DND-41 (cell line): ENCODE measurements around the gene SAMD4A.

Experiments
- ATAC-seq: fragments of 200-7000 bp; cut with Tn5 transposase; 3 replicates; pipeline ENCODE4 v1.9.1; 2021; ENCODE audit warnings: low read depth; ENCODE audit not compliant: insufficient read depth
- DNase-seq: peaks from one replicate; pipeline ENCODE4 v3.0.0-alpha.2; 2020
- H2AFZ ChIP-seq: 2 replicates; pipeline ENCODE4 v1.6.0; 2012; ENCODE audit warnings: low read depth, low read length
- H3K27ac ChIP-seq: 2 replicates; pipeline ENCODE4 v1.5.1; 2012; ENCODE audit warnings: low read length, inconsistent platforms
- H3K27me3 ChIP-seq: fragments of 200-600 bp; sonication (generic); 2 replicates; pipeline ENCODE4 v1.6.0; 2012; ENCODE audit warnings: low read length, mild to moderate bottlenecking, inconsistent platforms; ENCODE audit not compliant: insufficient read depth, poor library complexity
- H3K36me3 ChIP-seq: 2 replicates; pipeline ENCODE4 v1.5.1; 2012; ENCODE audit warnings: low read length, inconsistent platforms; ENCODE audit not compliant: insufficient read depth
- H3K4me1 ChIP-seq: 2 replicates; pipeline ENCODE4 v1.5.1; 2012; ENCODE audit warnings: mild to moderate bottlenecking, low read length; ENCODE audit not compliant: insufficient read depth
- H3K4me2 ChIP-seq: 2 replicates; pipeline ENCODE4 v1.6.0; 2012; ENCODE audit warnings: mild to moderate bottlenecking, moderate library complexity, low read length, inconsistent platforms; ENCODE audit not compliant: insufficient read depth
- H3K4me3 ChIP-seq, 2 experiments: fragments of 200-600 bp in 1 of 2; shearing (Covaris generic) in 1 of 2; 2 replicates each; pipeline ENCODE4 v1.5.1; 2012 to 2016; ENCODE audit warnings: inconsistent platforms in 2 of 2, low read length in 2 of 2, mild to moderate bottlenecking in 2 of 2, low read depth in 1 of 2, moderate library complexity in 1 of 2
- H3K79me2 ChIP-seq: 2 replicates; pipeline ENCODE4 v1.6.0; 2012; ENCODE audit warnings: low read length, inconsistent platforms; ENCODE audit not compliant: insufficient read depth
- H3K9ac ChIP-seq: 2 replicates; pipeline ENCODE4 v1.6.0; 2012; ENCODE audit warnings: low read depth, mild to moderate bottlenecking, inconsistent platforms, low read length, moderate library complexity
- H3K9me3 ChIP-seq: 2 replicates; pipeline ENCODE4 v1.5.1; 2012; ENCODE audit warnings: low read length, moderate library complexity, mild to moderate bottlenecking, inconsistent platforms; ENCODE audit not compliant: insufficient read depth, severe bottlenecking
- H4K20me1 ChIP-seq: 2 replicates; pipeline ENCODE4 v1.6.0; 2012; ENCODE audit warnings: low read length; ENCODE audit not compliant: insufficient read depth
- CTCF ChIP-seq: IDR thresholded peaks from 2 replicates; pipeline ENCODE4 v1.5.1; 2012; ENCODE audit warnings: borderline replicate concordance, low read length, moderate library complexity, mild to moderate bottlenecking; ENCODE audit not compliant: poor library complexity, severe bottlenecking; ENCODE audit errors: extremely low read depth
- EZH2 ChIP-seq: IDR thresholded peaks from 3 replicates; pipeline ENCODE4 v1.6.1; 2012; ENCODE audit warnings: borderline replicate concordance, low read depth, mild to moderate bottlenecking, moderate library complexity, low read length, inconsistent platforms; ENCODE audit not compliant: severe bottlenecking

SAMD4A gene

GRCh38 chr14:54535126-54535525, 31.8 kb upstream of the SAMD4A start:
- no peak overlapping the region for H3K4me2 ChIP-seq
- no peaks in the 10 kb centered on the region for H3K9me3 ChIP-seq
- H2AFZ ChIP-seq: no peak overlapping the region
- no peaks in the 10 kb centered on the region for H3K36me3 ChIP-seq
- no peaks in the 10 kb centered on the region for H3K79me2 ChIP-seq
- TF ChIP-seq CTCF (no peak), EZH2 (no peak)
- no peaks in the 10 kb centered on the region for H3K4me1 ChIP-seq
- ATAC-seq (no peak), DNase-seq (no peak)
- H4K20me1 ChIP-seq: no peaks in the 10 kb centered on the region
- no peak overlapping the region for H3K9ac ChIP-seq
- no peaks in the 10 kb centered on the region for H3K27me3 ChIP-seq
- H3K27ac ChIP-seq: no peak overlapping the region
- no peak overlapping the region for H3K4me3 ChIP-seq

GRCh38 chr14:54535646-54536045, 31.3 kb upstream of the SAMD4A start:
- Histone ChIP-seq H3K79me2 (no peaks in the 10 kb centered on the region), H4K20me1 (no peaks in the 10 kb centered on the region), H3K4me1 (no peaks in the 10 kb centered on the region), H3K27ac (no peak overlapping the region), H3K4me2 (no peak overlapping the region), H3K4me3 (no peak overlapping the region), H3K36me3 (no peaks in the 10 kb centered on the region), H3K9me3 (no peaks in the 10 kb centered on the region), H3K27me3 (no peaks in the 10 kb centered on the region), H2AFZ (no peak overlapping the region), H3K9ac (no peak overlapping the region)
- ATAC-seq (no peak), DNase-seq (no peak)
- TF ChIP-seq CTCF (no peak), EZH2 (no peak)

GRCh38 chr14:54537651-54538050, 29.3 kb upstream of the SAMD4A start:
- Histone ChIP-seq H3K4me3 (no peak overlapping the region), H3K27ac (no peak overlapping the region), H3K9me3 (no peaks in the 10 kb centered on the region), H3K4me1 (no peaks in the 10 kb centered on the region), H3K4me2 (no peak overlapping the region), H3K36me3 (no peaks in the 10 kb centered on the region), H3K9ac (no peak overlapping the region), H3K79me2 (no peaks in the 10 kb centered on the region), H2AFZ (no peak overlapping the region), H4K20me1 (no peaks in the 10 kb centered on the region), H3K27me3 (no peaks in the 10 kb centered on the region)
- TF ChIP-seq EZH2 (no peak), CTCF (no peak)
- no peak for DNase-seq
- no peak for ATAC-seq

GRCh38 chr14:54538055-54538454, 28.9 kb upstream of the SAMD4A start:
- H3K4me1 ChIP-seq: no peaks in the 10 kb centered on the region
- DNase-seq (no peak), ATAC-seq (no peak)
- no peak overlapping the region for H3K4me3 ChIP-seq
- no peak overlapping the region for H3K4me2 ChIP-seq
- TF ChIP-seq CTCF (no peak), EZH2 (no peak)
- no peak overlapping the region for H3K9ac ChIP-seq
- no peaks in the 10 kb centered on the region for H3K36me3 ChIP-seq
- no peaks in the 10 kb centered on the region for H4K20me1 ChIP-seq
- H2AFZ ChIP-seq: no peak overlapping the region
- no peaks in the 10 kb centered on the region for H3K9me3 ChIP-seq
- H3K27ac ChIP-seq: no peak overlapping the region
- H3K79me2 ChIP-seq: no peaks in the 10 kb centered on the region
- H3K27me3 ChIP-seq: no peaks in the 10 kb centered on the region
